GM20000 (cell line): ENCODE measurements around the gene PCGF3.

Experiments
- DNase-seq: peaks from one replicate; pipeline ENCODE4 v3.0.0; 2012; ENCODE audit warnings: low spot score
- CTCF ChIP-seq: IDR thresholded peaks from 2 replicates; pipeline ENCODE4 v1.5.1; 2012; ENCODE audit warnings: mild to moderate bottlenecking, control low read depth; ENCODE audit errors: extremely low read depth, missing control alignments

Gene PCGF3

GRCh38 chr4:660401-660800 is 45.2 kb upstream of the PCGF3 start:
- TF ChIP-seq CTCF: no peak
- no peak for DNase-seq

- no peak for TF ChIP-seq CTCF
Observed at GRCh38 chr4:661231-661630, 44.4 kb upstream of the PCGF3 start.

GRCh38 chr4:661881-662761 is 43.5 kb upstream of the PCGF3 start:
- no peak for TF ChIP-seq CTCF

More at GRCh38 chr4:661231-661630, 44.4 kb upstream of the PCGF3 start:
- no peak for DNase-seq

GRCh38 chr4:663046-663437 is 42.6 kb upstream of the PCGF3 start:
- TF ChIP-seq CTCF: no peak
- DNase-seq: no peak

More at GRCh38 chr4:661881-662761, 43.5 kb upstream of the PCGF3 start:
- DNase-seq: no peak

GRCh38 chr4:663438-664428 is 41.9 kb upstream of the PCGF3 start:
- peak; percentile 14 for TF ChIP-seq CTCF
- peak; percentile 94 for DNase-seq

GRCh38 chr4:664713-665231 is 40.9 kb upstream of the PCGF3 start:
- no peak for TF ChIP-seq CTCF

More at GRCh38 chr4:664713-665231, 40.9 kb upstream of the PCGF3 start:
- no peak for DNase-seq
